ENCODE measurements around the gene PPM1M. TPM values are rescaled to one million over a fixed set of nuclear protein-coding genes. Genes with fewer than 3 reads are reported as not detected.
A peak's percentile ranks its signal among the peaks of the same experiment; 100 is the strongest.

Gene PPM1M
- total RNA-seq, 6 experiments from 2014 or later = 2.8 to 7.1 (median 4.5) TPM

- DNase-seq = peak; percentile 58 to 92 (median 88)
Measured at GRCh38 chr3:52233968-52234367, 11.6 kb upstream of the PPM1M start.

GRCh38 chr3:52234516-52235447, 10.8 kb upstream of the PPM1M start:
- TF ChIP-seq CTCF (IDR thresholded peaks at IDR 0.05) (peak in 1 of 4 donors; percentile 13), POLR2A (IDR thresholded peaks at IDR 0.05) (no peak)
- 96% methylated on average over 6 of the region's 15 CpGs for WGBS (ENCODE audit: insufficient coverage, low coverage, low lambda C conversion rate, missing lambda C conversion rate)
- Histone ChIP-seq H3K9me3 (no peaks in the 10 kb centered on the region), H3K36me3 (peaks cover 6 to 16% (median 10%) of the 10 kb centered on the region in 4 donors), H3K27ac (peak overlapping the region in 2 of 3 donors; percentile 92 to 94), H3K27me3 (no peaks in the 10 kb centered on the region), H3K4me3 (no peak overlapping the region), H3K4me1 (peaks cover 0 to 64% (median 29%) of the 10 kb centered on the region in 4 donors)
- ATAC-seq (no peak), DNase-seq (peak in 1 of 3 donors; percentile 15)
- intact Hi-C loops (cut with DNase I) = loop anchor here (5.0 kb wide), 2 partner anchors 43 to 108 kb away; partner anchors contain the start of gene WDR82 (in 1 of the 2)

More at GRCh38 chr3:52233968-52234367, 11.6 kb upstream of the PPM1M start:
- no CpG with 5 or more reads among the region's 3 CpGs for WGBS (ENCODE audit: insufficient coverage, low coverage, low lambda C conversion rate, missing lambda C conversion rate)
- intact Hi-C loops (cut with DNase I) = loop anchor here (5.0 kb wide), 1 partner anchor 108 kb away; no protein-coding TSS in a partner anchor
- peak overlapping the region; percentile 12 to 94 (median 92) for H3K27ac ChIP-seq
- no peak for TF ChIP-seq POLR2A (IDR thresholded peaks at IDR 0.05)
- TF ChIP-seq CTCF (IDR thresholded peaks at IDR 0.05) = no peak
- peaks cover 0 to 58% (median 26%) of the 10 kb centered on the region in 4 donors for H3K4me1 ChIP-seq
- no peaks in the 10 kb centered on the region for H3K27me3 ChIP-seq
- ATAC-seq = peak; percentile 13 to 60 (median 54)
- H3K4me3 ChIP-seq = no peak overlapping the region
- H3K36me3 ChIP-seq = peaks cover 10 to 24% (median 13%) of the 10 kb centered on the region in 4 donors
- H3K9me3 ChIP-seq = no peaks in the 10 kb centered on the region

- H3K4me1 ChIP-seq = peaks cover 0 to 67% (median 30%) of the 10 kb centered on the region in 4 donors
- DNase-seq (no peak), ATAC-seq (no peak)
- H3K9me3 ChIP-seq = no peaks in the 10 kb centered on the region
- no peaks in the 10 kb centered on the region for H3K36me3 ChIP-seq
- H3K4me3 ChIP-seq = no peak overlapping the region
- intact Hi-C loops (cut with DNase I) = loop anchor here in 1 of 2 donors (5.0 kb wide), 1 partner anchor 41 kb away; the partner anchor contains the start of gene WDR82
- no peak for TF ChIP-seq POLR2A (IDR thresholded peaks at IDR 0.05)
- TF ChIP-seq CTCF (IDR thresholded peaks at IDR 0.05) = no peak
- WGBS (ENCODE audit: insufficient coverage, low coverage, low lambda C conversion rate, missing lambda C conversion rate) = 22% methylated on average over 2 of the region's 5 CpGs
- peak overlapping the region; percentile 78 to 94 (median 83) for H3K27ac ChIP-seq
- no peaks in the 10 kb centered on the region for H3K27me3 ChIP-seq
Measured at GRCh38 chr3:52236424-52236886, 9.1 kb upstream of the PPM1M start.

GRCh38 chr3:52237006-52237656, 8.4 kb upstream of the PPM1M start:
- H3K27me3 ChIP-seq = no peaks in the 10 kb centered on the region
- DNase-seq (no peak), ATAC-seq (no peak)
- H3K9me3 ChIP-seq = no peaks in the 10 kb centered on the region
- H3K27ac ChIP-seq = peak overlapping the region; percentile 78 to 94 (median 83)
- TF ChIP-seq CTCF (IDR thresholded peaks at IDR 0.05) = no peak
- TF ChIP-seq POLR2A (IDR thresholded peaks at IDR 0.05) = no peak
- WGBS (ENCODE audit: insufficient coverage, low coverage, low lambda C conversion rate, missing lambda C conversion rate) = 78% methylated on average over 1 of the region's 6 CpGs
- intact Hi-C loops (cut with DNase I) = loop anchor here in 1 of 2 donors (5.0 kb wide), 1 partner anchor 40 kb away; the partner anchor contains the start of gene WDR82
- H3K4me3 ChIP-seq = peak overlapping the region in 1 of 3 donors; percentile 89
- H3K36me3 ChIP-seq = no peaks in the 10 kb centered on the region
- H3K4me1 ChIP-seq = peaks cover 0 to 60% (median 30%) of the 10 kb centered on the region in 4 donors

Data from right lobe of liver (tissue), 6 donors.